Bone marrow (tissue), 2 donors: ENCODE data around the gene DIPK2B.

ENCODE experiments used
- DNase-seq, 2 donors: peaks; one replicate each; lab custom pipeline; 2025; lab: John Stamatoyannopoulos, UW

DIPK2B gene

GRCh38 chrX:45157647-45158046 is 43.0 kb downstream of the DIPK2B start:
- no peak for DNase-seq

GRCh38 chrX:45154462-45154861 is 46.2 kb downstream of the DIPK2B start:
- no peak for DNase-seq

- DNase-seq: no peak
Observed at GRCh38 chrX:45154033-45154360, 46.7 kb downstream of the DIPK2B start.
